ENCODE results near the gene OLA1.

Gene OLA1

GRCh38 chr2:174224125-174224524 lies 24.2 kb downstream of the OLA1 start:
- DNase-seq, result no peak

- no peak for DNase-seq
Measured at GRCh38 chr2:174223388-174223787, 24.9 kb downstream of the OLA1 start.

GRCh38 chr2:174222154-174222553 lies 26.2 kb downstream of the OLA1 start:
- DNase-seq, result no peak

- DNase-seq, result no peak
Measured at GRCh38 chr2:174219321-174219720, 29.0 kb downstream of the OLA1 start.

GRCh38 chr2:174218773-174219172 lies 29.6 kb downstream of the OLA1 start:
- no peak for DNase-seq

GRCh38 chr2:174217869-174218268 lies 30.5 kb downstream of the OLA1 start:
- DNase-seq, result no peak

- DNase-seq, result no peak
Measured at GRCh38 chr2:174211954-174212353, 36.4 kb downstream of the OLA1 start.

GRCh38 chr2:174210862-174211261 lies 37.5 kb downstream of the OLA1 start:
- DNase-seq, result no peak

GRCh38 chr2:174209325-174209724 lies 39.0 kb downstream of the OLA1 start:
- DNase-seq, result no peak

- no peak for DNase-seq
Measured at GRCh38 chr2:174208026-174208425, 40.3 kb downstream of the OLA1 start.

- no peak for DNase-seq
Measured at GRCh38 chr2:174205562-174205961, 42.8 kb downstream of the OLA1 start.

GRCh38 chr2:174202188-174202587 lies 46.1 kb downstream of the OLA1 start:
- DNase-seq, result no peak

- no peak for DNase-seq
Measured at GRCh38 chr2:174198846-174199564, 49.3 kb downstream of the OLA1 start.

GRCh38 chr2:174195253-174195652 lies 53.1 kb downstream of the OLA1 start:
- DNase-seq, result no peak

GRCh38 chr2:174193737-174194136 lies 54.6 kb downstream of the OLA1 start:
- no peak for DNase-seq

GRCh38 chr2:174192664-174193063 lies 55.7 kb downstream of the OLA1 start:
- no peak for DNase-seq

- no peak for DNase-seq
Measured at GRCh38 chr2:174191342-174192074, 56.8 kb downstream of the OLA1 start.

GRCh38 chr2:174184915-174185314 lies 63.4 kb downstream of the OLA1 start:
- no peak for DNase-seq

- no peak for DNase-seq
Measured at GRCh38 chr2:174184504-174184903, 63.8 kb downstream of the OLA1 start.

GRCh38 chr2:174183076-174183475 lies 65.3 kb downstream of the OLA1 start:
- no peak for DNase-seq

GRCh38 chr2:174181368-174181767 lies 67.0 kb downstream of the OLA1 start:
- DNase-seq, result no peak

- DNase-seq, result no peak
Measured at GRCh38 chr2:174180726-174181236, 67.6 kb downstream of the OLA1 start.

GRCh38 chr2:174180165-174180724 lies 68.1 kb downstream of the OLA1 start:
- DNase-seq, result no peak

GRCh38 chr2:174177316-174177890 lies 70.9 kb downstream of the OLA1 start:
- no peak for DNase-seq
